Trophoblast cell (in vitro differentiated cells and primary cell): ENCODE data around the gene VWA1.

Experiments used
- DNase-seq, 2 donors: peaks; one replicate each; pipeline ENCODE4 v3.0.0-alpha.2; 2016
- H2AFZ ChIP-seq: 2 replicates; pipeline ENCODE4 v1.6.1; 2013; ENCODE audit warnings: low read length, moderate library complexity, mild to moderate bottlenecking; ENCODE audit not compliant: insufficient read depth, poor library complexity
- H2AK5ac ChIP-seq: 2 replicates; pipeline ENCODE4 v1.6.1; 2013; ENCODE audit warnings: mild to moderate bottlenecking, low read length
- H2BK120ac ChIP-seq: 2 replicates; pipeline ENCODE4 v1.6.1; 2013; ENCODE audit warnings: low read length, mild to moderate bottlenecking, moderate library complexity; ENCODE audit not compliant: insufficient read depth, poor library complexity
- H2BK12ac ChIP-seq: 2 replicates; pipeline ENCODE4 v1.6.1; 2013; ENCODE audit warnings: mild to moderate bottlenecking, low read length, moderate library complexity
- H2BK5ac ChIP-seq: 2 replicates; pipeline ENCODE4 v1.6.1; 2013; ENCODE audit warnings: low read length, low read depth, moderate library complexity, mild to moderate bottlenecking; ENCODE audit not compliant: poor library complexity
- H3K14ac ChIP-seq: 2 replicates; pipeline ENCODE4 v1.6.1; 2013; ENCODE audit warnings: mild to moderate bottlenecking, low read length
- H3K18ac ChIP-seq: 2 replicates; pipeline ENCODE4 v1.6.1; 2013; ENCODE audit warnings: mild to moderate bottlenecking, low read length
- H3K23ac ChIP-seq: 2 replicates; pipeline ENCODE4 v1.6.1; 2013; ENCODE audit warnings: low read length
- H3K27ac ChIP-seq: 2 replicates; pipeline ENCODE4 v1.5.1; 2013; ENCODE audit warnings: low read depth, mild to moderate bottlenecking, inconsistent platforms, low read length, moderate library complexity
- H3K27me3 ChIP-seq: 2 replicates; pipeline ENCODE4 v1.6.1; 2013; ENCODE audit warnings: inconsistent platforms, mild to moderate bottlenecking, low read length, moderate library complexity; ENCODE audit not compliant: insufficient read depth
- H3K36me3 ChIP-seq, 2 experiments: 1 replicate in 1 of 2; 2 replicates in 1 of 2; pipeline ENCODE4 v1.6.1; 2013; ENCODE audit warnings: low read length in 2 of 2, mild to moderate bottlenecking in 2 of 2, moderate library complexity in 1 of 2; ENCODE audit not compliant: insufficient read depth in 2 of 2, control insufficient read depth in 1 of 2
- H3K4ac ChIP-seq: 2 replicates; pipeline ENCODE4 v1.6.1; 2013; ENCODE audit warnings: low read depth, mild to moderate bottlenecking, low read length, moderate library complexity
- H3K4me1 ChIP-seq, 2 experiments: 1 replicate in 1 of 2; 2 replicates in 1 of 2; pipeline ENCODE4 v1.6.1; 2013; ENCODE audit warnings: low read length in 2 of 2, mild to moderate bottlenecking in 2 of 2, moderate library complexity in 1 of 2; ENCODE audit not compliant: insufficient read depth in 2 of 2, control insufficient read depth in 1 of 2
- H3K4me2 ChIP-seq: 2 replicates; pipeline ENCODE4 v1.6.1; 2013; ENCODE audit warnings: inconsistent platforms, mild to moderate bottlenecking, low read length, moderate library complexity
- H3K4me3 ChIP-seq: 2 replicates; pipeline ENCODE4 v1.5.1; 2013; ENCODE audit warnings: mild to moderate bottlenecking, low read depth, low read length, inconsistent platforms
- H3K79me1 ChIP-seq: one replicate; pipeline ENCODE4 v1.6.1; 2013; ENCODE audit warnings: low read length
- H3K79me2 ChIP-seq: 2 replicates; pipeline ENCODE4 v1.6.1; 2013; ENCODE audit warnings: low read length, mild to moderate bottlenecking; ENCODE audit not compliant: control insufficient read depth, insufficient read depth, poor library complexity
- H3K9ac ChIP-seq: 2 replicates; pipeline ENCODE4 v1.6.1; 2013; ENCODE audit warnings: mild to moderate bottlenecking, low read length
- H3K9me3 ChIP-seq: 2 replicates; pipeline ENCODE4 v1.6.1; 2013; ENCODE audit warnings: low read depth, mild to moderate bottlenecking, control low read depth, inconsistent platforms, low read length; ENCODE audit not compliant: insufficient read depth
- H4K12ac ChIP-seq: 2 replicates; pipeline ENCODE4 v1.6.1; 2013; ENCODE audit warnings: low read depth, mild to moderate bottlenecking, low read length, moderate library complexity
- H4K8ac ChIP-seq: 2 replicates; pipeline ENCODE4 v1.6.1; 2013; ENCODE audit warnings: low read depth, mild to moderate bottlenecking, low read length, moderate library complexity
- H4K91ac ChIP-seq: one replicate; pipeline ENCODE4 v1.6.1; 2013; ENCODE audit warnings: low read depth, mild to moderate bottlenecking, low read length, moderate library complexity
- whole genome bisulfite sequencing: extraction: QIAGEN DNeasy Blood & Tissue Kit; methylation state at CpG from one replicate; pipeline ENCODE4 v1.1.7; 2013; ENCODE audit warnings: missing lambda C conversion rate; ENCODE audit not compliant: insufficient read length, insufficient coverage; ENCODE audit errors: extremely low coverage; 5-methylcytosine and 5-hydroxymethylcytosine counted together

The VWA1 gene

DNA sequence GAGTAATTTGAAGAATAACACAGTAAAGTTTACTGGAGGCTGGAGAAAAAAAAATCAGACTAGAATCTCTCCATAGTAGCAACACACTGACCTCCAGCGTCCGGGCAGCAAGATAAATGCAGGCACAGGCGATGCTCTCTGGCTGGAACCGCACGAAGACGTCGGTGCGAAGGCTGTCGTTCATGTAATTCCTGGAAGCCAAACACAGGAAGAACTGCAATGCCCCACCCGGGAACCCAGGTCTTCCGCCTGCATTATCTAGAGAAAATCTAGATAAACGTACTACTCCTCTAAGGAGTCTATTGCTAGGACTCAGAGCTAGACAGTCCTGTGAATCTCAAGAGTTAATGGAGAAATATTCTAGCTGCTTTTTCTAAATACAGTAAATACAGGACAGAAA lies 44.8 kb upstream of the VWA1 start:
- H3K4me3 ChIP-seq = no peak overlapping the region
- no peak for DNase-seq
- H3K27me3 ChIP-seq = no peaks in the 10 kb centered on the region
- H2BK5ac ChIP-seq = no peak overlapping the region
- no CpG with 5 or more reads among the region's 12 CpGs for WGBS
- H4K91ac ChIP-seq = no peak overlapping the region
- H3K4me1 ChIP-seq = no peaks in the 10 kb centered on the region
- H3K4me2 ChIP-seq = no peak overlapping the region
- H3K14ac ChIP-seq = no peak overlapping the region
- no peak overlapping the region for H3K18ac ChIP-seq
- no peak overlapping the region for H2BK120ac ChIP-seq
- H4K8ac ChIP-seq = no peak overlapping the region
- H3K9me3 ChIP-seq = no peaks in the 10 kb centered on the region
- H3K36me3 ChIP-seq = peaks cover 82 to 92% of the 10 kb centered on the region in 2 experiments
- H3K9ac ChIP-seq = no peak overlapping the region
- H3K23ac ChIP-seq = no peak overlapping the region
- no peaks in the 10 kb centered on the region for H3K79me1 ChIP-seq
- H3K4ac ChIP-seq = no peak overlapping the region
- no peak overlapping the region for H3K27ac ChIP-seq
- H2AFZ ChIP-seq = no peak overlapping the region
- H2BK12ac ChIP-seq = no peak overlapping the region
- H2AK5ac ChIP-seq = no peak overlapping the region
- no peaks in the 10 kb centered on the region for H3K79me2 ChIP-seq
- no peak overlapping the region for H4K12ac ChIP-seq

DNA sequence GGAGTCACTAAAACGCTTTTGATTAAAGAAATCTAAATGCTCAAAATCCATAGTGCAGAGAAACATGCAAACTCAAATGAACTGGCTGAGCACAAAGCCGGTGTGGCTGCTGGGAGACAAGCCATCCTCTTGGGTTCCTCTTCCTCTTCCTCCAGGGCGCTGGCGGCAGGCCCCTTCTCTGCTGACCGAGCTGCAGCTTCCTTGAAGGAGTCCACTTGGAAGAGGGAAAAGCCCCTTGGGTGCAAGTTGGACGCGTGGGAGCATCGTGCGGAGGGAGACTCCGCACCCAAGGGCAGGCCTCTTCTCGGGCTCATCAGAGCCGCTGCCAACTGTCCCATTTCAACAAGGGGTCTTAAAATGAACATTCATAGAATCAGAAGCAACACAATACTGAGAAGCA lies 44.3 kb upstream of the VWA1 start:
- H4K8ac ChIP-seq = no peak overlapping the region
- no peak overlapping the region for H2BK12ac ChIP-seq
- no peak overlapping the region for H2AFZ ChIP-seq
- H3K4me3 ChIP-seq = no peak overlapping the region
- peaks cover 79 to 88% of the 10 kb centered on the region in 2 experiments for H3K36me3 ChIP-seq
- no peak overlapping the region for H3K4ac ChIP-seq
- H2AK5ac ChIP-seq = no peak overlapping the region
- H3K27me3 ChIP-seq = no peaks in the 10 kb centered on the region
- no peaks in the 10 kb centered on the region for H3K4me1 ChIP-seq
- H3K23ac ChIP-seq = no peak overlapping the region
- H3K79me2 ChIP-seq = no peaks in the 10 kb centered on the region
- H3K9me3 ChIP-seq = no peaks in the 10 kb centered on the region
- no peak overlapping the region for H3K9ac ChIP-seq
- H3K18ac ChIP-seq = no peak overlapping the region
- no peak overlapping the region for H3K27ac ChIP-seq
- H4K91ac ChIP-seq = no peak overlapping the region
- no peaks in the 10 kb centered on the region for H3K79me1 ChIP-seq
- no peak for DNase-seq
- H4K12ac ChIP-seq = no peak overlapping the region
- H3K4me2 ChIP-seq = no peak overlapping the region
- no peak overlapping the region for H2BK5ac ChIP-seq
- no CpG with 5 or more reads among the region's 12 CpGs for WGBS
- H3K14ac ChIP-seq = no peak overlapping the region
- H2BK120ac ChIP-seq = no peak overlapping the region

DNA sequence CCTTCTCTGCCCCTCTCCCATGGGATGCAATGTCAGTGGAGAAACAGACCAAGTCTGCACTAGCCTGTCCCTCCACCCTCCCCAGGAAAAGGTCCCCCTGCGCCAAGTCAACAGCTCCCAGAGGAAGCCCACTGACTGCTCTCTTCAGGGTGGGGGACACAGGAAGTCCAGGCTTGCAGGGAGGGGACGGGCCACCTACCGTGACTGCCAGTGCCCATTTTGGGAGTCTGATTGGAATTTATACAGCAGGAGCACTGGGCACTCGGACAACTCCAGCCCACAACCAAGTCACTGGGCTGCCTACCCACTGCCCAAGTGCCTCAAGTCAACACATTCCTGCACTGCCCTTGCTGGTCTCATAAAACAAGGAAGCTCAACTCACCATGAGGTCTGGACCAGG lies 42.5 kb upstream of the VWA1 start:
- H2BK5ac ChIP-seq = no peak overlapping the region
- H3K36me3 ChIP-seq = peaks cover 75 to 82% of the 10 kb centered on the region in 2 experiments
- no peak overlapping the region for H3K4me3 ChIP-seq
- no peak overlapping the region for H2BK12ac ChIP-seq
- no peak overlapping the region for H3K4me2 ChIP-seq
- H3K79me1 ChIP-seq = no peaks in the 10 kb centered on the region
- DNase-seq = no peak
- no peak overlapping the region for H2AK5ac ChIP-seq
- no peak overlapping the region for H3K18ac ChIP-seq
- H2AFZ ChIP-seq = no peak overlapping the region
- H3K9me3 ChIP-seq = no peaks in the 10 kb centered on the region
- H3K14ac ChIP-seq = no peak overlapping the region
- no peak overlapping the region for H2BK120ac ChIP-seq
- peaks cover under 1% of the 10 kb centered on the region for H3K79me2 ChIP-seq
- H3K9ac ChIP-seq = no peak overlapping the region
- H4K8ac ChIP-seq = no peak overlapping the region
- H4K12ac ChIP-seq = no peak overlapping the region
- no peak overlapping the region for H4K91ac ChIP-seq
- H3K4ac ChIP-seq = no peak overlapping the region
- H3K23ac ChIP-seq = no peak overlapping the region
- no CpG with 5 or more reads among the region's 4 CpGs for WGBS
- peaks cover 3 to 4% of the 10 kb centered on the region in 2 experiments for H3K4me1 ChIP-seq
- no peak overlapping the region for H3K27ac ChIP-seq
- no peaks in the 10 kb centered on the region for H3K27me3 ChIP-seq

DNA sequence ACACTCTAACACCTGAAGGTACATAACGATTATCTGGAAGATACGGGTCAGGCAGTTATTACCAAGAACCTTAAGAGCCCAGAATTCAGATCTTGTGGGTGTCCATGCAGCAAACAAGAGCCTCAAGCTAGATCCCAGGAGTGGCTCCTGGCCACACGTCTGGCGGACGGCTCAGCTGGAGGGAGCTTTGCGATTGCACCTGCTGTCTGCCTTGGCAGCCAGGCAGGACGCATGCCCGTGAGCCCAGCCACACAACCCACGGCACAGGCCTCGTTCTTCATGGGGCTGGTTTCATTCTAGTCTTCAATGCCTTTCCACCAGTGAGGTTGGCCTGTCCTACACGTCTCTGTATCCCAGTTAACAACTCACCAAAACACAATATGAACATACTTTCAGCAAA lies 42.1 kb upstream of the VWA1 start:
- Histone ChIP-seq H4K91ac (no peak overlapping the region), H3K4me1 (peaks cover 7 to 8% of the 10 kb centered on the region in 2 experiments), H2AK5ac (no peak overlapping the region), H3K4ac (no peak overlapping the region), H2AFZ (no peak overlapping the region), H3K36me3 (peaks cover 73 to 79% of the 10 kb centered on the region in 2 experiments), H3K4me2 (no peak overlapping the region), H3K9me3 (no peaks in the 10 kb centered on the region), H3K9ac (no peak overlapping the region), H3K14ac (no peak overlapping the region), H3K79me1 (peaks cover 1% of the 10 kb centered on the region), H2BK120ac (no peak overlapping the region), H3K23ac (no peak overlapping the region), H2BK12ac (no peak overlapping the region), H2BK5ac (no peak overlapping the region), H4K12ac (no peak overlapping the region), H3K27ac (no peak overlapping the region), H3K79me2 (peaks cover 5% of the 10 kb centered on the region), H4K8ac (no peak overlapping the region), H3K4me3 (no peak overlapping the region), H3K18ac (no peak overlapping the region), H3K27me3 (no peaks in the 10 kb centered on the region)
- no CpG with 5 or more reads among the region's 11 CpGs for WGBS
- no peak for DNase-seq
